GM23338 (cell line): ENCODE results near the gene MAVS. TPM values are rescaled to one million over a fixed set of nuclear protein-coding genes. Genes with fewer than 3 reads are reported as not detected.

Source experiments
- ATAC-seq: fragments of 200-7000 bp; cut with Tn5 transposase; 3 replicates; pipeline ENCODE4 v1.9.1; 2020
- DNase-seq: peaks from one replicate; pipeline ENCODE4 v3.0.0-alpha.2; 2015; ENCODE audit warnings: low spot score
- H2AFZ ChIP-seq: fragments of 200-600 bp; sonication (generic); 2 replicates; pipeline ENCODE4 v1.8.0; 2016; ENCODE audit warnings: antibody characterized with exemption, mild to moderate bottlenecking, moderate library complexity
- H3F3A ChIP-seq: fragments of 200-600 bp; sonication (generic); replicated peaks from 2 replicates; pipeline ENCODE4 v1.8.0; 2017; ENCODE audit warnings: antibody characterized with exemption, mixed run types, low read depth
- H3K27ac ChIP-seq: fragments of 200-600 bp; sonication (generic); 2 replicates; pipeline ENCODE4 v1.6.1; 2016; ENCODE audit warnings: low read depth
- H3K27me3 ChIP-seq: fragments of 200-600 bp; sonication (generic); 2 replicates; pipeline ENCODE4 v1.8.0; 2016; ENCODE audit warnings: mild to moderate bottlenecking, mixed run types, moderate library complexity; ENCODE audit not compliant: insufficient read depth
- H3K36me3 ChIP-seq: fragments of 200-600 bp; sonication (generic); 2 replicates; pipeline ENCODE4 v1.8.0; 2016; ENCODE audit warnings: mild to moderate bottlenecking; ENCODE audit not compliant: insufficient read depth
- H3K4me1 ChIP-seq: fragments of 200-600 bp; sonication (generic); 2 replicates; pipeline ENCODE4 v1.8.0; 2016; ENCODE audit warnings: mild to moderate bottlenecking, moderate library complexity; ENCODE audit not compliant: insufficient read depth
- H3K4me2 ChIP-seq: fragments of 200-600 bp; sonication (generic); 2 replicates; pipeline ENCODE4 v1.7.1; 2017; ENCODE audit warnings: mixed run types
- H3K4me3 ChIP-seq: fragments of 200-600 bp; sonication (generic); 2 replicates; pipeline ENCODE4 v1.6.1; 2016; ENCODE audit warnings: mixed run types
- H3K79me2 ChIP-seq: fragments of 200-600 bp; sonication (generic); replicated peaks from 2 replicates; pipeline ENCODE4 v1.8.0; 2017; ENCODE audit warnings: mild to moderate bottlenecking; ENCODE audit not compliant: insufficient read depth
- H3K9me2 ChIP-seq: fragments of 200-600 bp; sonication (generic); 2 replicates; pipeline ENCODE4 v1.8.0; 2017; ENCODE audit not compliant: insufficient read depth
- H4K20me1 ChIP-seq: fragments of 200-600 bp; sonication (generic); replicated peaks from 2 replicates; pipeline ENCODE4 v1.8.0; 2017; ENCODE audit warnings: mild to moderate bottlenecking; ENCODE audit not compliant: insufficient read depth
- H3K27ac Mint-ChIP-seq: 2 replicates; pipeline ENCODE4 v1.8.0; 2020; ENCODE audit warnings: inconsistent platforms, mild to moderate bottlenecking, moderate library complexity, mixed read lengths
- H3K27me3 Mint-ChIP-seq: 3 replicates; pipeline ENCODE4 v1.8.0; 2022; ENCODE audit warnings: low read depth, mild to moderate bottlenecking, moderate library complexity, mixed read lengths, inconsistent platforms; ENCODE audit not compliant: insufficient read depth, poor library complexity
- H3K36me3 Mint-ChIP-seq: 3 replicates; pipeline ENCODE4 v1.8.0; 2021; ENCODE audit warnings: low read depth, mild to moderate bottlenecking, inconsistent platforms, moderate library complexity, mixed read lengths
- H3K4me1 Mint-ChIP-seq: 3 replicates; pipeline ENCODE4 v1.8.0; 2020; ENCODE audit warnings: mild to moderate bottlenecking, inconsistent platforms, mixed read lengths
- H3K4me3 Mint-ChIP-seq: 3 replicates; pipeline ENCODE4 v1.8.0; 2021; ENCODE audit warnings: moderate library complexity, mild to moderate bottlenecking, inconsistent platforms, mixed read lengths
- H3K9me3 Mint-ChIP-seq: 3 replicates; pipeline ENCODE4 v1.8.0; 2020; ENCODE audit warnings: moderate library complexity, mild to moderate bottlenecking, inconsistent platforms, mixed read lengths
- CREB1 ChIP-seq: fragments of 250-450 bp; sonication (Bioruptor Pico); IDR thresholded peaks from 2 replicates; pipeline ENCODE4 v1.5.0; 2020; ENCODE audit warnings: low read depth, mild to moderate bottlenecking, moderate library complexity
- EZH2 ChIP-seq: fragments of 200-600 bp; sonication (generic); IDR thresholded peaks from one replicate; pipeline ENCODE4 v1.8.0; 2017; ENCODE audit warnings: antibody characterized with exemption, mild to moderate bottlenecking, low read depth; ENCODE audit not compliant: unreplicated experiment
- JUNB ChIP-seq: IDR thresholded peaks from one replicate; pipeline ENCODE4 v1.6.1; 2016; ENCODE audit warnings: antibody characterized with exemption; ENCODE audit not compliant: unreplicated experiment
- NANOG ChIP-seq: IDR thresholded peaks from 2 replicates; pipeline ENCODE4 v1.6.1; 2016; ENCODE audit warnings: antibody characterized with exemption, borderline replicate concordance
- POLR2AphosphoS5 ChIP-seq: IDR thresholded peaks from 2 replicates; pipeline ENCODE4 v1.6.1; 2016; ENCODE audit warnings: antibody characterized with exemption, low read depth
- STAT1 ChIP-seq: IDR thresholded peaks from one replicate; pipeline ENCODE4 v1.6.1; 2016; ENCODE audit warnings: antibody characterized with exemption; ENCODE audit not compliant: unreplicated experiment
- ZNF114 ChIP-seq: fragments of 250-450 bp; sonication (Bioruptor Pico); IDR thresholded peaks from 2 replicates; pipeline ENCODE4 v1.5.0; 2020; ENCODE audit warnings: mild to moderate bottlenecking, moderate library complexity
- ZNF331 ChIP-seq: fragments of 250-450 bp; sonication (Bioruptor Pico); IDR thresholded peaks from 2 replicates; pipeline ENCODE4 v1.5.0; 2020; ENCODE audit warnings: low read depth, mild to moderate bottlenecking, moderate library complexity
- polyA plus RNA-seq: library from polyadenylated mRNA; unstranded; fragments of >200 nt; fragmentation: Nextera tagmentation; extraction: Ambion mirVana; gene quantifications from 2 replicates; pipeline ENCODE4 v1.2.1, GENCODE V29; 2016
- total RNA-seq: library from RNA; depleted of rRNA; stranded (reverse); fragments of >200 nt; shearing (Covaris generic); gene quantifications from 2 replicates; pipeline ENCODE4 v1.2.3, GENCODE V29; 2014
- TF ChIP-seq, protein P1 (sequence below): fragments of 250-450 bp; sonication (Bioruptor Pico); IDR thresholded peaks from 2 replicates; pipeline ENCODE4 v1.5.0; 2020; ENCODE audit warnings: mild to moderate bottlenecking, moderate library complexity
- TF ChIP-seq, protein P2 (sequence below), 2 experiments: fragments of 200-600 bp in 1 of 2; sonication (generic) in 1 of 2; conservative IDR thresholded peaks; 2 replicates each; pipeline versions ENCODE4 v1.5.1 to v1.6.1; 2016 to 2017; ENCODE audit warnings: antibody characterized with exemption in 2 of 2, low read depth in 2 of 2, mild to moderate bottlenecking in 2 of 2, moderate library complexity in 1 of 2
- TF ChIP-seq, protein P3 (sequence below): IDR thresholded peaks from one replicate; pipeline ENCODE4 v1.6.1; 2018; ENCODE audit warnings: antibody characterized with exemption; ENCODE audit not compliant: unreplicated experiment

MAVS gene
- total and polyA plus RNA-seq, 2 experiments from 2014 or later: 5.2 to 21.8 TPM

DNA sequence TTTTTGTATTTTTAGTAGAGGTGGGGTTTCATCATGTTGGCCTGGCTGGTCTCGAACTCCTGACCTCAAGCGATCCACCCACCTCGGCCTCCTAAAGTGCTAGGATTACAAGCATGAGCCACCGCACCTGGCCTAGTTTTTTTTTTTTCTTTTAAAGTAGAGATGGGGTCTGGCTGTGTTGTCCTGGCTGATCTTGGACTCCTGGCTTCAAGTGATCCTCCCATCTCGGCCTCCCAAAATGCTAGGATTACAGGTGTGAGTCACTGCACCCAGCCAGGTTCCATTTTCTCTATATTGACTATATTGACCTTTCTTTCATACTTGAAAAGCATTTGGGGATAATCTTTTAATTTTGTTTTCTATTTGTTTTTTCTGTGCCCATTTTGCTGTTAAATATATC is 55.8 kb downstream of the MAVS start (continued):
- TF ChIP-seq, protein P1, sequence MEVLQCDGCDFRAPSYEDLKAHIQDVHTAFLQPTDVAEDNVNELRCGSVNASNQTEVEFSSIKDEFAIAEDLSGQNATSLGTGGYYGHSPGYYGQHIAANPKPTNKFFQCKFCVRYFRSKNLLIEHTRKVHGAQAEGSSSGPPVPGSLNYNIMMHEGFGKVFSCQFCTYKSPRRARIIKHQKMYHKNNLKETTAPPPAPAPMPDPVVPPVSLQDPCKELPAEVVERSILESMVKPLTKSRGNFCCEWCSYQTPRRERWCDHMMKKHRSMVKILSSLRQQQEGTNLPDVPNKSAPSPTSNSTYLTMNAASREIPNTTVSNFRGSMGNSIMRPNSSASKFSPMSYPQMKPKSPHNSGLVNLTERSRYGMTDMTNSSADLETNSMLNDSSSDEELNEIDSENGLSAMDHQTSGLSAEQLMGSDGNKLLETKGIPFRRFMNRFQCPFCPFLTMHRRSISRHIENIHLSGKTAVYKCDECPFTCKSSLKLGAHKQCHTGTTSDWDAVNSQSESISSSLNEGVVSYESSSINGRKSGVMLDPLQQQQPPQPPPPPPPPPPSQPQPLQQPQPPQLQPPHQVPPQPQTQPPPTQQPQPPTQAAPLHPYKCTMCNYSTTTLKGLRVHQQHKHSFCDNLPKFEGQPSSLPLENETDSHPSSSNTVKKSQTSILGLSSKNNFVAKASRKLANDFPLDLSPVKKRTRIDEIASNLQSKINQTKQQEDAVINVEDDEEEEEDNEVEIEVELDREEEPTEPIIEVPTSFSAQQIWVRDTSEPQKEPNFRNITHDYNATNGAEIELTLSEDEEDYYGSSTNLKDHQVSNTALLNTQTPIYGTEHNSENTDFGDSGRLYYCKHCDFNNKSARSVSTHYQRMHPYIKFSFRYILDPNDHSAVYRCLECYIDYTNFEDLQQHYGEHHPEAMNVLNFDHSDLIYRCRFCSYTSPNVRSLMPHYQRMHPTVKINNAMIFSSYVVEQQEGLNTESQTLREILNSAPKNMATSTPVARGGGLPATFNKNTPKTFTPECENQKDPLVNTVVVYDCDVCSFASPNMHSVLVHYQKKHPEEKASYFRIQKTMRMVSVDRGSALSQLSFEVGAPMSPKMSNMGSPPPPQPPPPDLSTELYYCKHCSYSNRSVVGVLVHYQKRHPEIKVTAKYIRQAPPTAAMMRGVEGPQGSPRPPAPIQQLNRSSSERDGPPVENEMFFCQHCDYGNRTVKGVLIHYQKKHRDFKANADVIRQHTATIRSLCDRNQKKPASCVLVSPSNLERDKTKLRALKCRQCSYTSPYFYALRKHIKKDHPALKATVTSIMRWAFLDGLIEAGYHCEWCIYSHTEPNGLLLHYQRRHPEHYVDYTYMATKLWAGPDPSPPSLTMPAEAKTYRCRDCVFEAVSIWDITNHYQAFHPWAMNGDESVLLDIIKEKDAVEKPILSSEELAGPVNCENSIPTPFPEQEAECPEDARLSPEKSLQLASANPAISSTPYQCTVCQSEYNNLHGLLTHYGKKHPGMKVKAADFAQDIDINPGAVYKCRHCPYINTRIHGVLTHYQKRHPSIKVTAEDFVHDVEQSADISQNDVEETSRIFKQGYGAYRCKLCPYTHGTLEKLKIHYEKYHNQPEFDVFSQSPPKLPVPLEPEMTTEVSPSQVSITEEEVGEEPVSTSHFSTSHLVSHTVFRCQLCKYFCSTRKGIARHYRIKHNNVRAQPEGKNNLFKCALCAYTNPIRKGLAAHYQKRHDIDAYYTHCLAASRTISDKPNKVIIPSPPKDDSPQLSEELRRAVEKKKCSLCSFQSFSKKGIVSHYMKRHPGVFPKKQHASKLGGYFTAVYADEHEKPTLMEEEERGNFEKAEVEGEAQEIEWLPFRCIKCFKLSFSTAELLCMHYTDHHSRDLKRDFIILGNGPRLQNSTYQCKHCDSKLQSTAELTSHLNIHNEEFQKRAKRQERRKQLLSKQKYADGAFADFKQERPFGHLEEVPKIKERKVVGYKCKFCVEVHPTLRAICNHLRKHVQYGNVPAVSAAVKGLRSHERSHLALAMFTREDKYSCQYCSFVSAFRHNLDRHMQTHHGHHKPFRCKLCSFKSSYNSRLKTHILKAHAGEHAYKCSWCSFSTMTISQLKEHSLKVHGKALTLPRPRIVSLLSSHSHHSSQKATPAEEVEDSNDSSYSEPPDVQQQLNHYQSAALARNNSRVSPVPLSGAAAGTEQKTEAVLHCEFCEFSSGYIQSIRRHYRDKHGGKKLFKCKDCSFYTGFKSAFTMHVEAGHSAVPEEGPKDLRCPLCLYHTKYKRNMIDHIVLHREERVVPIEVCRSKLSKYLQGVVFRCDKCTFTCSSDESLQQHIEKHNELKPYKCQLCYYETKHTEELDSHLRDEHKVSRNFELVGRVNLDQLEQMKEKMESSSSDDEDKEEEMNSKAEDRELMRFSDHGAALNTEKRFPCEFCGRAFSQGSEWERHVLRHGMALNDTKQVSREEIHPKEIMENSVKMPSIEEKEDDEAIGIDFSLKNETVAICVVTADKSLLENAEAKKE (CRISPR knock-in tag): no peak
- TF ChIP-seq, protein P2, sequence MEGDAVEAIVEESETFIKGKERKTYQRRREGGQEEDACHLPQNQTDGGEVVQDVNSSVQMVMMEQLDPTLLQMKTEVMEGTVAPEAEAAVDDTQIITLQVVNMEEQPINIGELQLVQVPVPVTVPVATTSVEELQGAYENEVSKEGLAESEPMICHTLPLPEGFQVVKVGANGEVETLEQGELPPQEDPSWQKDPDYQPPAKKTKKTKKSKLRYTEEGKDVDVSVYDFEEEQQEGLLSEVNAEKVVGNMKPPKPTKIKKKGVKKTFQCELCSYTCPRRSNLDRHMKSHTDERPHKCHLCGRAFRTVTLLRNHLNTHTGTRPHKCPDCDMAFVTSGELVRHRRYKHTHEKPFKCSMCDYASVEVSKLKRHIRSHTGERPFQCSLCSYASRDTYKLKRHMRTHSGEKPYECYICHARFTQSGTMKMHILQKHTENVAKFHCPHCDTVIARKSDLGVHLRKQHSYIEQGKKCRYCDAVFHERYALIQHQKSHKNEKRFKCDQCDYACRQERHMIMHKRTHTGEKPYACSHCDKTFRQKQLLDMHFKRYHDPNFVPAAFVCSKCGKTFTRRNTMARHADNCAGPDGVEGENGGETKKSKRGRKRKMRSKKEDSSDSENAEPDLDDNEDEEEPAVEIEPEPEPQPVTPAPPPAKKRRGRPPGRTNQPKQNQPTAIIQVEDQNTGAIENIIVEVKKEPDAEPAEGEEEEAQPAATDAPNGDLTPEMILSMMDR (conservative IDR thresholded peaks at IDR 0.05; ENCODE audit: low read depth in 2 of 2): no peak

DNA sequence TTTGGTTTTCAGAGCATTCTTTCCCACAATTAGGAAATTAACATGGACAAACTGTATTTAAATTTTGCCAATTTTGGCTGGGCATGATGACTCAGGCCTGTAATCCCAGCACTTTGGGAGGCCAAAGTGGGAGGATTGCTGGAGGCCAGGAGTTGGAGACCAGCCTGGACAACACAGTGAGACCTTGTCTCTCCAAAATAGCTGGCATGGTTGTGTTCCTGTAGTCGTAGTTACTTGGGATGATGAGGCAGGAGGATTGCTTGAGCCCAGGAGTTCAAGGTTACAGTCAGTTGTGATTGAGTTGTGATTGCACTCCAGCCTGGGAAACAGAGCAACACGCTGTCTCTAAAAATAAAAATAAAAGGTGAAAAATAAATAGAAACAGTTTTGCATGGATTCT is 57.6 kb downstream of the MAVS start:
- no peak overlapping the region; the same call in 1 of the 2 replicates for H3K27ac Mint-ChIP-seq
- H3K4me1 Mint-ChIP-seq: peaks cover 27% of the 10 kb centered on the region
- no peak overlapping the region for H3K4me3 Mint-ChIP-seq
- H3K79me2 ChIP-seq: peaks cover 100% of the 10 kb centered on the region
- H3K9me3 Mint-ChIP-seq: no peaks in the 10 kb centered on the region
- no peak for ATAC-seq
- DNase-seq: no peak
- H3K27ac ChIP-seq: no peak overlapping the region
- H2AFZ ChIP-seq: no peak overlapping the region
- H3K36me3 ChIP-seq: peaks cover 19% of the 10 kb centered on the region
- peaks cover 16% of the 10 kb centered on the region; the same call in 1 of the 2 replicates for H3F3A ChIP-seq
- no peak overlapping the region for H3K4me2 ChIP-seq
- peaks cover 8% of the 10 kb centered on the region for H3K27me3 Mint-ChIP-seq
- H3K36me3 Mint-ChIP-seq: peaks cover 29% of the 10 kb centered on the region
- H3K9me2 ChIP-seq: no peaks in the 10 kb centered on the region
- no peak overlapping the region for H3K4me3 ChIP-seq
- H3K4me1 ChIP-seq: peaks cover 14% of the 10 kb centered on the region
- H4K20me1 ChIP-seq: peaks cover 96% of the 10 kb centered on the region
- H3K27me3 ChIP-seq: no peaks in the 10 kb centered on the region
- TF ChIP-seq POLR2AphosphoS5 (no peak), NANOG (no peak), CREB1 (no peak), JUNB (no peak), EZH2 (no peak), ZNF331 (CRISPR knock-in tag) (no peak), STAT1 (no peak), ZNF114 (no peak)
- TF ChIP-seq, protein P3, sequence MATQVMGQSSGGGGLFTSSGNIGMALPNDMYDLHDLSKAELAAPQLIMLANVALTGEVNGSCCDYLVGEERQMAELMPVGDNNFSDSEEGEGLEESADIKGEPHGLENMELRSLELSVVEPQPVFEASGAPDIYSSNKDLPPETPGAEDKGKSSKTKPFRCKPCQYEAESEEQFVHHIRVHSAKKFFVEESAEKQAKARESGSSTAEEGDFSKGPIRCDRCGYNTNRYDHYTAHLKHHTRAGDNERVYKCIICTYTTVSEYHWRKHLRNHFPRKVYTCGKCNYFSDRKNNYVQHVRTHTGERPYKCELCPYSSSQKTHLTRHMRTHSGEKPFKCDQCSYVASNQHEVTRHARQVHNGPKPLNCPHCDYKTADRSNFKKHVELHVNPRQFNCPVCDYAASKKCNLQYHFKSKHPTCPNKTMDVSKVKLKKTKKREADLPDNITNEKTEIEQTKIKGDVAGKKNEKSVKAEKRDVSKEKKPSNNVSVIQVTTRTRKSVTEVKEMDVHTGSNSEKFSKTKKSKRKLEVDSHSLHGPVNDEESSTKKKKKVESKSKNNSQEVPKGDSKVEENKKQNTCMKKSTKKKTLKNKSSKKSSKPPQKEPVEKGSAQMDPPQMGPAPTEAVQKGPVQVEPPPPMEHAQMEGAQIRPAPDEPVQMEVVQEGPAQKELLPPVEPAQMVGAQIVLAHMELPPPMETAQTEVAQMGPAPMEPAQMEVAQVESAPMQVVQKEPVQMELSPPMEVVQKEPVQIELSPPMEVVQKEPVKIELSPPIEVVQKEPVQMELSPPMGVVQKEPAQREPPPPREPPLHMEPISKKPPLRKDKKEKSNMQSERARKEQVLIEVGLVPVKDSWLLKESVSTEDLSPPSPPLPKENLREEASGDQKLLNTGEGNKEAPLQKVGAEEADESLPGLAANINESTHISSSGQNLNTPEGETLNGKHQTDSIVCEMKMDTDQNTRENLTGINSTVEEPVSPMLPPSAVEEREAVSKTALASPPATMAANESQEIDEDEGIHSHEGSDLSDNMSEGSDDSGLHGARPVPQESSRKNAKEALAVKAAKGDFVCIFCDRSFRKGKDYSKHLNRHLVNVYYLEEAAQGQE: no peak
- TF ChIP-seq, protein P2 (conservative IDR thresholded peaks at IDR 0.05; ENCODE audit: low read depth in 2 of 2): no peak
